Esophagus squamous epithelium (tissue), 5 donors: ENCODE data around the gene KIF18B. TPM values are rescaled to one million over a fixed set of nuclear protein-coding genes. Genes with fewer than 3 reads are reported as not detected.

Experiments used
- DNase-seq: peaks from one replicate; lab custom pipeline; 2025; lab: John Stamatoyannopoulos, UW
- H3K27ac ChIP-seq, 4 donors: fragments of 200-600 bp; sonication (generic); one replicate each; pipeline ENCODE4 v1.5.1; 2016 to 2019; ENCODE audit warnings: mild to moderate bottlenecking in 1 of 4
- H3K27me3 ChIP-seq, 4 donors: fragments of 200-600 bp; sonication (generic); 1 replicate in 3 of 4; 2 replicates in 1 of 4; pipeline versions ENCODE4 v1.5.1 to v1.6.0; 2017 to 2021; ENCODE audit warnings: antibody characterized with exemption in 1 of 4
- H3K36me3 ChIP-seq, 3 donors: fragments of 200-600 bp; sonication (generic); one replicate each; pipeline ENCODE4 v1.5.1; 2016 to 2019
- H3K4me1 ChIP-seq, 3 donors: fragments of 200-600 bp; sonication (generic); one replicate each; pipeline ENCODE4 v1.5.1; 2017 to 2019
- H3K4me3 ChIP-seq, 4 donors: fragments of 200-600 bp; sonication (generic); 1 replicate in 3 of 4; 2 replicates in 1 of 4; pipeline ENCODE4 v1.5.1; 2016 to 2019; ENCODE audit warnings: mild to moderate bottlenecking in 2 of 4, moderate library complexity in 1 of 4
- H3K9me3 ChIP-seq, 3 donors: fragments of 200-600 bp; sonication (generic); one replicate each; pipeline ENCODE4 v1.5.1; 2016 to 2019
- CTCF ChIP-seq, 6 experiments: fragments of 450-650 bp in 4 of 6; fragments of 200-600 bp in 2 of 6; sonication (generic) in 2 of 6; IDR thresholded peaks; one replicate each; pipeline ENCODE4 v1.5.1; 2016 to 2019; ENCODE audit warnings: antibody characterized with exemption in 6 of 6, mild to moderate bottlenecking in 4 of 6, moderate library complexity in 4 of 6
- POLR2A ChIP-seq, 4 donors: fragments of 450-650 bp; IDR thresholded peaks; one replicate each; pipeline ENCODE4 v1.6.1; 2017; ENCODE audit warnings: antibody characterized with exemption in 4 of 4, mild to moderate bottlenecking in 4 of 4, moderate library complexity in 3 of 4
- WGBS, 2 donors: methylation state at CpG; one replicate each; pipeline ENCODE4 v1.1.5; 2018; 5-methylcytosine and 5-hydroxymethylcytosine counted together
- intact Hi-C: fragments of 100-400 bp; cut with DNase I; formaldehyde crosslinking; loops from one replicate; pipeline ENCODE4 v1.15.0; 2022
- total RNA-seq, 4 donors: library from RNA; depleted of rRNA; stranded (reverse); fragments of >200 nt; gene quantifications; one replicate each; pipeline ENCODE4 v1.1.0, GENCODE V29; 2016
- donor health status: DM: yes; HTN: yes; CAD: no.

KIF18B gene
- total RNA-seq, 4 donors from 2014 or later: 3.3 to 11.1 (median 4.8) TPM

GRCh38 chr17:44927696-44928095 is 19.9 kb downstream of the KIF18B start:
- Histone ChIP-seq H3K36me3 (peaks cover 0 to 31% (median 0%) of the 10 kb centered on the region in 3 donors), H3K27ac (no peak overlapping the region), H3K27me3 (no peaks in the 10 kb centered on the region), H3K4me1 (no peaks in the 10 kb centered on the region), H3K4me3 (no peak overlapping the region), H3K9me3 (no peaks in the 10 kb centered on the region)
- 80 to 100% methylated on average over 2 to 3 of the region's 3 CpGs for WGBS, 2 donors
- DNase-seq: no peak
- intact Hi-C loops: no loop called here
- TF ChIP-seq POLR2A (IDR thresholded peaks at IDR 0.05): no peak
- no peak for TF ChIP-seq CTCF (IDR thresholded peaks at IDR 0.05)

- Histone ChIP-seq H3K27me3 (no peaks in the 10 kb centered on the region), H3K4me3 (no peak overlapping the region), H3K4me1 (no peaks in the 10 kb centered on the region), H3K27ac (no peak overlapping the region), H3K9me3 (no peaks in the 10 kb centered on the region), H3K36me3 (peaks cover 0 to 30% (median 0%) of the 10 kb centered on the region in 3 donors)
- no peak for DNase-seq
- TF ChIP-seq CTCF (IDR thresholded peaks at IDR 0.05) (no peak), POLR2A (IDR thresholded peaks at IDR 0.05) (no peak)
- WGBS, 2 donors: 67 to 92% methylated on average over 3 to 5 of the region's 15 CpGs
- intact Hi-C loops: no loop called here
Measured at GRCh38 chr17:44926821-44927525, 20.6 kb downstream of the KIF18B start.

- Histone ChIP-seq H3K27ac (no peak overlapping the region), H3K36me3 (peaks cover 0 to 21% (median 0%) of the 10 kb centered on the region in 3 donors), H3K4me3 (no peak overlapping the region), H3K9me3 (no peaks in the 10 kb centered on the region), H3K4me1 (no peaks in the 10 kb centered on the region), H3K27me3 (no peaks in the 10 kb centered on the region)
- intact Hi-C loops: no loop called here
- no peak for DNase-seq
- no peak for TF ChIP-seq CTCF (IDR thresholded peaks at IDR 0.05)
- TF ChIP-seq POLR2A (IDR thresholded peaks at IDR 0.05): no peak
- WGBS, 2 donors: 88 to 94% methylated on average over 11 to 13 of the region's 18 CpGs
Measured at GRCh38 chr17:44925731-44926697, 21.6 kb downstream of the KIF18B start.

GRCh38 chr17:44924107-44924544 is 23.4 kb downstream of the KIF18B start:
- no peaks in the 10 kb centered on the region for H3K27me3 ChIP-seq
- no peak overlapping the region for H3K4me3 ChIP-seq
- intact Hi-C loops: loop anchor here (5.0 kb wide), 1 partner anchor 98 kb away; no protein-coding TSS in a partner anchor
- no peak overlapping the region for H3K27ac ChIP-seq
- no peak for DNase-seq
- peaks cover 0 to 10% (median 0%) of the 10 kb centered on the region in 3 donors for H3K4me1 ChIP-seq
- TF ChIP-seq CTCF (IDR thresholded peaks at IDR 0.05) (no peak), POLR2A (IDR thresholded peaks at IDR 0.05) (no peak)
- no peaks in the 10 kb centered on the region for H3K9me3 ChIP-seq
- H3K36me3 ChIP-seq: peaks cover 0 to 15% (median 0%) of the 10 kb centered on the region in 3 donors
- WGBS, 2 donors: 59 to 78% methylated on average over 9 of the region's 9 CpGs
